Psoas muscle (tissue), 8 donors: ENCODE results near the gene HECW1. TPM values are rescaled to one million over a fixed set of nuclear protein-coding genes. Genes with fewer than 3 reads are reported as not detected.

Experiments
- ATAC-seq, 4 donors: fragments of 200-7000 bp; cut with Tn5 transposase; one replicate each; pipeline ENCODE4 v1.9.1; 2020; ENCODE audit warnings: moderate library complexity in 3 of 4, mild to moderate bottlenecking in 2 of 4
- DNase-seq, 2 donors: peaks; one replicate each; pipeline ENCODE4 v3.0.0-alpha.2; 2020
- H3K27ac ChIP-seq: fragments of 200-600 bp; one replicate; pipeline ENCODE4 v1.8.0; 2022
- H3K27me3 ChIP-seq, 3 donors: fragments of 200-600 bp in 1 of 3; one replicate each; pipeline versions ENCODE4 v1.6.1 to v1.8.0; 2013 to 2022; ENCODE audit warnings: low read length in 2 of 3, mild to moderate bottlenecking in 2 of 3, moderate library complexity in 1 of 3; ENCODE audit not compliant: insufficient read depth in 3 of 3
- H3K36me3 ChIP-seq, 2 donors: fragments of 200-600 bp in 1 of 2; one replicate each; pipeline versions ENCODE4 v1.6.1 to v1.8.0; 2013 to 2022; ENCODE audit warnings: low read depth in 1 of 2, mild to moderate bottlenecking in 1 of 2, moderate library complexity in 1 of 2; ENCODE audit not compliant: insufficient read depth in 1 of 2
- H3K4me1 ChIP-seq: fragments of 200-600 bp; one replicate; pipeline ENCODE4 v1.8.0; 2022
- H3K4me3 ChIP-seq: fragments of 200-600 bp; one replicate; pipeline ENCODE4 v1.8.0; 2022; ENCODE audit warnings: mild to moderate bottlenecking
- H3K9me3 ChIP-seq: fragments of 200-600 bp; one replicate; pipeline ENCODE4 v1.8.0; 2022
- WGBS, 3 donors: extraction: QIAGEN DNeasy Blood & Tissue Kit; methylation state at CpG; one replicate each; pipeline versions ENCODE4 v1.1.6 to v1.1.7; 2013; 5-methylcytosine and 5-hydroxymethylcytosine counted together
- intact Hi-C, 2 donors: fragments of 100-400 bp; cut with DNase I; formaldehyde crosslinking; loops; one replicate each; pipeline versions ENCODE4 v1.11.0 to v1.14.2; 2022
- polyA plus RNA-seq, 3 donors: library from polyadenylated mRNA; stranded (reverse); fragments of 200-250 nt; gene quantifications; one replicate each; pipeline ENCODE4 v1.2.3, GENCODE V29; 2013
- total RNA-seq, 4 donors: library from RNA; stranded (reverse); fragmentation: NEBNext Ultra II Directional in 2 of 4; extraction: Animal tissue kit (Norgen Biotek cat#: 25700) in 2 of 4; gene quantifications; one replicate each; pipeline versions ENCODE4 v1.2.1 to v1.2.4, GENCODE V29; 2021 to 2023
- TF ChIP-seq, protein P1 (sequence below): fragments of 200-600 bp; IDR thresholded peaks from one replicate; pipeline ENCODE4 v1.8.0; 2022; ENCODE audit warnings: antibody characterized with exemption
- donor health status: healthy with polysubstance abuse.
- donor health status: DM: no; HTN: no; CAD: no; lungs with moderate emphysema.
- donor health status: Bipolar disorder and iron deficiency.
- donor health status: healthy.
- donor health status: DM: yes; HTN: yes; CAD: no.
- donor health status: DM: no; HTN: no; CAD: no.
- donor health status: DM: no; HTN: no; CAD: no.
- donor health status: DM: yes; HTN: yes; CAD: no.

Gene HECW1
- total and polyA plus RNA-seq, 7 donors: 0.07 to 2.8 (median 1.0) TPM

DNA sequence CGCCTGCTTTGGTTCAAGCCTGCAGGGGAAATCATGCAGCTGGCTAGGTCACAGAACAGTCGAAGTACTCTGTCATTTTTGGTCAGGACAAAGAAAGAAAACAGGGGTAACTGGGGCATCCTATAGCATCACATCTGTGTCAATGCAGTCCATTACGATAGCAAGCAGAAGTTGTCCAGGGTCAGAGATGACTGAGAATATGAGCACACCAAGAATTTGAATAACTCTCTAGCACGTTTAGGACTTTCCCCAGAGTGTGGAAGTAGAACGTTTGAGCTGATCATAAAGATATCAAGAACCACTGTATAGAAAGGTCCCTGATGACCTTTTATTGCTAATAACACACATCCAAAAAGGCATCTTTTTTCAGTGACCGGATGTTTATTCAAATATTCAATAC, 12.7 kb upstream of the HECW1 start:
- 65 to 67% (median 65%) methylated on average over 6 of the region's 6 CpGs for WGBS, 3 donors
- intact Hi-C loops: no loop called here
- H3K9me3 ChIP-seq: no peaks in the 10 kb centered on the region
- peaks cover 0 to 5% (median 0%) of the 10 kb centered on the region in 3 donors for H3K27me3 ChIP-seq
- TF ChIP-seq, protein P1, sequence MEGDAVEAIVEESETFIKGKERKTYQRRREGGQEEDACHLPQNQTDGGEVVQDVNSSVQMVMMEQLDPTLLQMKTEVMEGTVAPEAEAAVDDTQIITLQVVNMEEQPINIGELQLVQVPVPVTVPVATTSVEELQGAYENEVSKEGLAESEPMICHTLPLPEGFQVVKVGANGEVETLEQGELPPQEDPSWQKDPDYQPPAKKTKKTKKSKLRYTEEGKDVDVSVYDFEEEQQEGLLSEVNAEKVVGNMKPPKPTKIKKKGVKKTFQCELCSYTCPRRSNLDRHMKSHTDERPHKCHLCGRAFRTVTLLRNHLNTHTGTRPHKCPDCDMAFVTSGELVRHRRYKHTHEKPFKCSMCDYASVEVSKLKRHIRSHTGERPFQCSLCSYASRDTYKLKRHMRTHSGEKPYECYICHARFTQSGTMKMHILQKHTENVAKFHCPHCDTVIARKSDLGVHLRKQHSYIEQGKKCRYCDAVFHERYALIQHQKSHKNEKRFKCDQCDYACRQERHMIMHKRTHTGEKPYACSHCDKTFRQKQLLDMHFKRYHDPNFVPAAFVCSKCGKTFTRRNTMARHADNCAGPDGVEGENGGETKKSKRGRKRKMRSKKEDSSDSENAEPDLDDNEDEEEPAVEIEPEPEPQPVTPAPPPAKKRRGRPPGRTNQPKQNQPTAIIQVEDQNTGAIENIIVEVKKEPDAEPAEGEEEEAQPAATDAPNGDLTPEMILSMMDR: no peak
- H3K4me3 ChIP-seq: no peak overlapping the region
- no peak for ATAC-seq
- H3K27ac ChIP-seq: no peak overlapping the region
- H3K4me1 ChIP-seq: no peaks in the 10 kb centered on the region
- DNase-seq: no peak
- H3K36me3 ChIP-seq: no peaks in the 10 kb centered on the region

DNA sequence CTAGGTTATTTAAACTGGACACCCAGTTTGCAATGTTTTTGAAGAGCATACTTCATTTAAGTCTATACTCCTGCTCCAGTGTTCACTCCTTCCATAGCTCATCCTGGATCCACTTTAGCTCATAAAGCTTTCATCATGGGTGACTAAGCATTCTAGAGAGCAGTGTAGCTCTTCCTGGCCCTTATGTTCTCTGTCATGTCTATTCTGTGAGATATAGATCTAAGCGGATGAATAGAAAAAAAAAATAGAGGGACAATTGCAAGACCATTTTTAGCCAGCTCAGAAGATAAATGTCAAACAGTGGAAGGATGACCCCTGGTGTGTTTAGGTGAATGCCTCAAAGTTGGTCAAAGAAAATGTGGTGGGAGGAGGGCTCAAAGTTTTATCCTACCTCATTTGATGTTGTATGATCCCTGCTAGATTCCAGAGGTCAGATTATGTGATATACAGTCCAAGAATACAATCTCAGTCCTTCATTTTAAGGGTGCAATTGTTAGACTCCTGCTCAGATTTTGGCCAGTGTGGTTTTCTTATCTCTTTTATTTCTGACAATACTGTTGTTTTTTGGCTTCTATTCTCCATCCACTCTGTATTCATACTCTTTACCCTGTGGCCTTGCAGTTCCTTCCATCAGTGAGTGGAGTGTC, 7.5 kb upstream of the HECW1 start:
- Histone ChIP-seq H3K4me3 (no peak overlapping the region), H3K27me3 (peaks cover 4 to 13% (median 4%) of the 10 kb centered on the region in 3 donors), H3K9me3 (no peaks in the 10 kb centered on the region), H3K36me3 (no peaks in the 10 kb centered on the region), H3K27ac (no peak overlapping the region), H3K4me1 (no peaks in the 10 kb centered on the region)
- DNase-seq (no peak), ATAC-seq (no peak)
- intact Hi-C loops: no loop called here
- TF ChIP-seq, protein P1: no peak
- 80 to 95% (median 83%) methylated on average over 1 of the region's 1 CpG for WGBS, 3 donors

- Histone ChIP-seq H3K36me3 (no peaks in the 10 kb centered on the region), H3K4me1 (no peaks in the 10 kb centered on the region), H3K27ac (no peak overlapping the region), H3K4me3 (no peak overlapping the region), H3K27me3 (peaks cover 4 to 19% (median 4%) of the 10 kb centered on the region in 3 donors), H3K9me3 (no peaks in the 10 kb centered on the region)
- no peak for DNase-seq
- no peak for ATAC-seq
- intact Hi-C loops: no loop called here
- 76 to 90% (median 80%) methylated on average over 3 of the region's 3 CpGs for WGBS, 3 donors
- TF ChIP-seq, protein P1: no peak
Observed at GRCh38 chr7:43105521-43106120, 6.8 kb upstream of the HECW1 start.

GRCh38 chr7:43108255-43109011, 4.0 kb upstream of the HECW1 start:
- TF ChIP-seq, protein P1: peak; percentile 47
- H3K4me1 ChIP-seq: peaks cover 4% of the 10 kb centered on the region
- H3K27me3 ChIP-seq: peaks cover 7 to 47% (median 20%) of the 10 kb centered on the region in 3 donors
- ATAC-seq: peak in 1 of 4 donors; percentile 53
- H3K27ac ChIP-seq: no peak overlapping the region
- intact Hi-C loops: no loop called here
- H3K36me3 ChIP-seq: no peaks in the 10 kb centered on the region
- DNase-seq: peak; percentile 31 to 62
- H3K4me3 ChIP-seq: no peak overlapping the region
- H3K9me3 ChIP-seq: no peaks in the 10 kb centered on the region
- WGBS, 3 donors: 4 to 9% (median 5%) methylated on average over 3 of the region's 3 CpGs
